Nephron (organoid): Measurements from ENCODE around the gene PHACTR1.

ENCODE experiments used
- H3K27ac Mint-ChIP-seq, 3 experiments: 2 replicates each; pipeline ENCODE4 v1.8.0; 2020; ENCODE audit warnings: mixed read lengths in 3 of 3, mild to moderate bottlenecking in 2 of 3, moderate library complexity in 1 of 3
- H3K27me3 Mint-ChIP-seq: 2 replicates; pipeline ENCODE4 v1.8.0; 2021; ENCODE audit warnings: low read depth, mild to moderate bottlenecking, moderate library complexity, mixed read lengths
- H3K36me3 Mint-ChIP-seq: 2 replicates; pipeline ENCODE4 v1.8.0; 2020; ENCODE audit warnings: low read depth, mixed read lengths
- H3K4me1 Mint-ChIP-seq: 2 replicates; pipeline ENCODE4 v1.8.0; 2020; ENCODE audit warnings: mixed read lengths
- H3K4me3 Mint-ChIP-seq, 3 experiments: 2 replicates each; pipeline ENCODE4 v1.8.0; 2020; ENCODE audit warnings: mild to moderate bottlenecking in 3 of 3, mixed read lengths in 3 of 3, moderate library complexity in 2 of 3
- H3K9me3 Mint-ChIP-seq: 2 replicates; pipeline ENCODE4 v1.8.0; 2020; ENCODE audit warnings: mixed read lengths
- CTCF ChIP-seq, 3 experiments: fragments of 200-600 bp; sonication (generic); IDR thresholded peaks; one replicate each; pipeline ENCODE4 v1.5.0; 2021; ENCODE audit warnings: antibody characterized with exemption in 3 of 3; ENCODE audit not compliant: unreplicated experiment in 3 of 3

Gene PHACTR1

GRCh38 chr6:12952318-12952717, 235.8 kb downstream of the PHACTR1 start:
- peaks cover 26% of the 10 kb centered on the region for H3K4me1 Mint-ChIP-seq
- H3K4me3 Mint-ChIP-seq, result no peak overlapping the region
- TF ChIP-seq CTCF (IDR thresholded peaks at IDR 0.05; ENCODE audit: unreplicated experiment in 3 of 3), result no peak
- peaks cover 23% of the 10 kb centered on the region for H3K27me3 Mint-ChIP-seq
- H3K27ac Mint-ChIP-seq, result peak overlapping the region in 2 of 3 experiments; percentile 31 to 37
- H3K9me3 Mint-ChIP-seq, result no peaks in the 10 kb centered on the region
- no peaks in the 10 kb centered on the region for H3K36me3 Mint-ChIP-seq

- no peaks in the 10 kb centered on the region for H3K36me3 Mint-ChIP-seq
- no peaks in the 10 kb centered on the region for H3K9me3 Mint-ChIP-seq
- peak overlapping the region; percentile 2 to 81 (median 65) for H3K4me3 Mint-ChIP-seq
- TF ChIP-seq CTCF (IDR thresholded peaks at IDR 0.05; ENCODE audit: unreplicated experiment in 3 of 3), result no peak
- peak overlapping the region in 1 of 3 experiments; percentile 82 for H3K27ac Mint-ChIP-seq
- H3K4me1 Mint-ChIP-seq, result peaks cover 28% of the 10 kb centered on the region
- H3K27me3 Mint-ChIP-seq, result peaks cover 46% of the 10 kb centered on the region
These were observed 239.4 kb downstream of the PHACTR1 start for GRCh38 chr6:12955956-12956355.

GRCh38 chr6:12956991-12957320, 240.4 kb downstream of the PHACTR1 start:
- Mint-ChIP-seq H3K27ac (peak overlapping the region in 1 of 3 experiments; percentile 82), H3K9me3 (no peaks in the 10 kb centered on the region)

GRCh38 chr6:12957321-12958051, 240.9 kb downstream of the PHACTR1 start:
- Mint-ChIP-seq H3K27me3 (peaks cover 46% of the 10 kb centered on the region), H3K36me3 (no peaks in the 10 kb centered on the region), H3K27ac (peak overlapping the region in 2 of 3 experiments; percentile 37 to 82), H3K4me1 (peaks cover 18% of the 10 kb centered on the region), H3K9me3 (no peaks in the 10 kb centered on the region), H3K4me3 (peak overlapping the region; percentile 75 to 82 (median 81))
- TF ChIP-seq CTCF (IDR thresholded peaks at IDR 0.05; ENCODE audit: unreplicated experiment in 3 of 3), result no peak

More at GRCh38 chr6:12956991-12957320, 240.4 kb downstream of the PHACTR1 start:
- H3K4me1 Mint-ChIP-seq, result peaks cover 23% of the 10 kb centered on the region
- no peaks in the 10 kb centered on the region for H3K36me3 Mint-ChIP-seq
- peak overlapping the region; percentile 75 to 82 (median 81) for H3K4me3 Mint-ChIP-seq
- no peak for TF ChIP-seq CTCF (IDR thresholded peaks at IDR 0.05; ENCODE audit: unreplicated experiment in 3 of 3)
- H3K27me3 Mint-ChIP-seq, result peaks cover 46% of the 10 kb centered on the region

- Mint-ChIP-seq H3K27ac (peak overlapping the region in 2 of 3 experiments; percentile 37 to 82), H3K4me1 (peaks cover 17% of the 10 kb centered on the region), H3K36me3 (no peaks in the 10 kb centered on the region), H3K4me3 (peak overlapping the region; percentile 75 to 82 (median 81)), H3K9me3 (no peaks in the 10 kb centered on the region), H3K27me3 (peaks cover 46% of the 10 kb centered on the region)
- TF ChIP-seq CTCF (IDR thresholded peaks at IDR 0.05; ENCODE audit: unreplicated experiment in 3 of 3), result no peak
These were observed 241.6 kb downstream of the PHACTR1 start for GRCh38 chr6:12958052-12958706.
